BLaER1 treated with 17β-estradiol and CSF1 and Interleukin-3, amounts not matched to agents 10 nM and 100 nM (cell line): Measurements from ENCODE around the gene PXN.

Experiments used
- H3K27ac ChIP-seq, 11 experiments: shearing (Covaris generic); formaldehyde crosslinking; 2 replicates each; pipeline ENCODE4 v1.8.1; 2022
- H3K27me3 ChIP-seq, 11 experiments: shearing (Covaris generic); formaldehyde crosslinking; 2 replicates each; pipeline ENCODE4 v1.8.1; 2022
- H3K36me3 ChIP-seq, 11 experiments: shearing (Covaris generic); formaldehyde crosslinking; 2 replicates each; pipeline ENCODE4 v1.8.1; 2022
- H3K4me1 ChIP-seq, 10 experiments: shearing (Covaris generic); formaldehyde crosslinking; 2 replicates each; pipeline ENCODE4 v1.8.1; 2022
- H3K4me2 ChIP-seq, 11 experiments: shearing (Covaris generic); formaldehyde crosslinking; 2 replicates each; pipeline ENCODE4 v1.8.1; 2022
- H3K4me3 ChIP-seq, 10 experiments: shearing (Covaris generic); formaldehyde crosslinking; 2 replicates each; pipeline ENCODE4 v1.8.1; 2022
- H3K9ac ChIP-seq, 11 experiments: shearing (Covaris generic); formaldehyde crosslinking; 2 replicates each; pipeline ENCODE4 v1.8.1; 2022
- H3K9me3 ChIP-seq, 11 experiments: shearing (Covaris generic); formaldehyde crosslinking; replicated peaks in 1 of 11; 2 replicates each; pipeline ENCODE4 v1.8.1; 2022
- H4K20me1 ChIP-seq, 11 experiments: shearing (Covaris generic); formaldehyde crosslinking; 2 replicates each; pipeline ENCODE4 v1.8.1; 2022
- Cebpa-rat ChIP-seq, 11 experiments: shearing (Covaris generic); IDR thresholded peaks; 2 replicates each; pipeline ENCODE4 v1.8.1; 2022

The PXN gene

GRCh38 chr12:120229071-120229486 lies 36.5 kb downstream of the PXN start:
- Histone ChIP-seq H3K9me3 (no peaks in the 10 kb centered on the region), H3K27me3 (no peaks in the 10 kb centered on the region), H3K4me1 (peaks cover 87 to 100% (median 96%) of the 10 kb centered on the region in 10 experiments), H3K27ac (peak overlapping the region; percentile 43 to 88 (median 86); a peak in 16 of 22 replicates), H3K4me2 (peak overlapping the region; percentile 86 to 97 (median 95)), H3K9ac (peak overlapping the region; percentile 38 to 81 (median 69); a peak in 19 of 22 replicates), H3K4me3 (peak overlapping the region in 5 of 10 experiments; percentile 11 to 51 (median 29); a peak in 7 of 20 replicates), H3K36me3 (peaks cover 0 to 19% (median 0%) of the 10 kb centered on the region in 11 experiments; a peak in 9 of 22 replicates), H4K20me1 (peaks cover 0 to 48% (median 29%) of the 10 kb centered on the region in 11 experiments; a peak in 16 of 22 replicates)
- no peak for TF ChIP-seq Cebpa-rat (IDR thresholded peaks at IDR 0.05)

- H3K4me3 ChIP-seq = peak overlapping the region in 5 of 10 experiments; percentile 11 to 51 (median 29); a peak in 7 of 20 replicates
- H3K27ac ChIP-seq = peak overlapping the region; percentile 43 to 88 (median 86); a peak in 17 of 22 replicates
- H3K4me2 ChIP-seq = peak overlapping the region; percentile 86 to 97 (median 95)
- H3K9me3 ChIP-seq = no peaks in the 10 kb centered on the region
- H4K20me1 ChIP-seq = peaks cover 0 to 54% (median 35%) of the 10 kb centered on the region in 11 experiments; a peak in 16 of 22 replicates
- peak overlapping the region; percentile 38 to 81 (median 69); a peak in 18 of 22 replicates for H3K9ac ChIP-seq
- peaks cover 0 to 25% (median 3%) of the 10 kb centered on the region in 11 experiments; a peak in 11 of 22 replicates for H3K36me3 ChIP-seq
- peaks cover 86 to 100% (median 95%) of the 10 kb centered on the region in 10 experiments for H3K4me1 ChIP-seq
- H3K27me3 ChIP-seq = no peaks in the 10 kb centered on the region
- TF ChIP-seq Cebpa-rat (IDR thresholded peaks at IDR 0.05) = no peak
Observed at GRCh38 chr12:120228291-120229070, 37.0 kb downstream of the PXN start.

GRCh38 chr12:120228041-120228290 lies 37.6 kb downstream of the PXN start:
- H3K27ac ChIP-seq = no peak overlapping the region; a peak in 1 of 22 replicates

GRCh38 chr12:120227233-120228040 lies 38.1 kb downstream of the PXN start:
- Histone ChIP-seq H3K4me1 (peaks cover 76 to 90% (median 85%) of the 10 kb centered on the region in 10 experiments), H3K36me3 (peaks cover 4 to 35% (median 13%) of the 10 kb centered on the region in 11 experiments; a peak in 21 of 22 replicates)
- no peak for TF ChIP-seq Cebpa-rat (IDR thresholded peaks at IDR 0.05)

More at GRCh38 chr12:120228041-120228290, 37.6 kb downstream of the PXN start:
- no peak for TF ChIP-seq Cebpa-rat (IDR thresholded peaks at IDR 0.05)
- Histone ChIP-seq H3K9me3 (no peaks in the 10 kb centered on the region), H3K27me3 (no peaks in the 10 kb centered on the region), H3K9ac (peak overlapping the region in 7 of 11 experiments; percentile 5 to 81 (median 48); a peak in 3 of 22 replicates), H3K4me3 (0 out of 20 replicates have a peak overlapping the region, but pooled peaks of 1 of the 10 experiments have one; percentile 37), H4K20me1 (peaks cover 0 to 59% (median 35%) of the 10 kb centered on the region in 11 experiments; a peak in 16 of 22 replicates), H3K36me3 (peaks cover 0 to 30% (median 8%) of the 10 kb centered on the region in 11 experiments; a peak in 15 of 22 replicates), H3K4me2 (peak overlapping the region; percentile 86 to 97 (median 95)), H3K4me1 (peaks cover 81 to 95% (median 90%) of the 10 kb centered on the region in 10 experiments)

GRCh38 chr12:120225852-120226640 lies 39.5 kb downstream of the PXN start:
- peaks cover 62 to 76% (median 71%) of the 10 kb centered on the region in 10 experiments for H3K4me1 ChIP-seq
- peak overlapping the region in 4 of 10 experiments; percentile 0 to 40 (median 30); a peak in 2 of 20 replicates for H3K4me3 ChIP-seq

More at GRCh38 chr12:120227233-120228040, 38.1 kb downstream of the PXN start:
- Histone ChIP-seq H3K9me3 (no peaks in the 10 kb centered on the region), H4K20me1 (peaks cover 0 to 64% (median 35%) of the 10 kb centered on the region in 11 experiments; a peak in 16 of 22 replicates), H3K4me2 (peak overlapping the region in 10 of 11 experiments; percentile 86 to 97 (median 95); a peak in 14 of 22 replicates), H3K4me3 (no peak overlapping the region), H3K9ac (peak overlapping the region in 5 of 11 experiments; percentile 36 to 81 (median 48); a peak in 6 of 22 replicates), H3K27ac (no peak overlapping the region), H3K27me3 (no peaks in the 10 kb centered on the region)

GRCh38 chr12:120225200-120225558 lies 40.4 kb downstream of the PXN start:
- peaks cover 17 to 58% (median 36%) of the 10 kb centered on the region in 11 experiments for H3K36me3 ChIP-seq
- no peaks in the 10 kb centered on the region for H3K27me3 ChIP-seq
- peak overlapping the region; percentile 19 to 73 (median 56); a peak in 19 of 22 replicates for H3K9ac ChIP-seq
- no peak for TF ChIP-seq Cebpa-rat (IDR thresholded peaks at IDR 0.05)
- H3K4me3 ChIP-seq = peak overlapping the region in 6 of 10 experiments; percentile 6 to 40 (median 35); a peak in 10 of 20 replicates
- peaks cover 53 to 67% (median 62%) of the 10 kb centered on the region in 10 experiments for H3K4me1 ChIP-seq
- peak overlapping the region; percentile 64 to 97 (median 87) for H3K4me2 ChIP-seq
- peaks cover 0 to 87% (median 35%) of the 10 kb centered on the region in 11 experiments; a peak in 17 of 22 replicates for H4K20me1 ChIP-seq
- H3K9me3 ChIP-seq = no peaks in the 10 kb centered on the region
- H3K27ac ChIP-seq = peak overlapping the region in 7 of 11 experiments; percentile 45 to 63 (median 61); a peak in 12 of 22 replicates

More at GRCh38 chr12:120225852-120226640, 39.5 kb downstream of the PXN start:
- no peak for TF ChIP-seq Cebpa-rat (IDR thresholded peaks at IDR 0.05)
- H3K4me2 ChIP-seq = peak overlapping the region; percentile 64 to 97 (median 87)
- peak overlapping the region; percentile 12 to 63 (median 50); a peak in 19 of 22 replicates for H3K27ac ChIP-seq
- H4K20me1 ChIP-seq = peaks cover 0 to 78% (median 35%) of the 10 kb centered on the region in 11 experiments; a peak in 17 of 22 replicates
- peak overlapping the region; percentile 19 to 73 (median 56); a peak in 19 of 22 replicates for H3K9ac ChIP-seq
- peaks cover 17 to 49% (median 27%) of the 10 kb centered on the region in 11 experiments for H3K36me3 ChIP-seq
- no peaks in the 10 kb centered on the region for H3K27me3 ChIP-seq
- H3K9me3 ChIP-seq = no peaks in the 10 kb centered on the region

GRCh38 chr12:120224304-120225199 lies 41.0 kb downstream of the PXN start:
- Histone ChIP-seq H3K4me2 (peak overlapping the region; percentile 64 to 97 (median 87)), H3K27ac (peak overlapping the region in 7 of 11 experiments; percentile 45 to 63 (median 61); a peak in 13 of 22 replicates), H3K9me3 (no peaks in the 10 kb centered on the region), H3K27me3 (no peaks in the 10 kb centered on the region), H3K4me1 (peaks cover 47 to 61% (median 56%) of the 10 kb centered on the region in 10 experiments), H4K20me1 (peaks cover 0 to 93% (median 35%) of the 10 kb centered on the region in 11 experiments; a peak in 17 of 22 replicates), H3K36me3 (peaks cover 17 to 64% (median 42%) of the 10 kb centered on the region in 11 experiments), H3K4me3 (peak overlapping the region in 7 of 10 experiments; percentile 6 to 42 (median 36); a peak in 11 of 20 replicates), H3K9ac (peak overlapping the region; percentile 19 to 73 (median 56); a peak in 21 of 22 replicates)
- no peak for TF ChIP-seq Cebpa-rat (IDR thresholded peaks at IDR 0.05)
